Measurements from ENCODE around the gene ZNF532. TPM values are rescaled to one million over a fixed set of nuclear protein-coding genes. Genes with fewer than 3 reads are reported as not detected.
"Not testable (repeated sequence)": the region's sequence is repeated elsewhere in the genome, so short reads cannot be mapped to it uniquely, and the experiment has no call there.

The ZNF532 gene
- total RNA-seq, 1 donor = 42.6 TPM

GRCh38 chr18:59021500-59021899, 156.8 kb downstream of the ZNF532 start:
- TF ChIP-seq CTCF (IDR thresholded peaks at IDR 0.05; ENCODE audit: insufficient read depth, low read length) = no peak
- H3K4me3 ChIP-seq (ENCODE audit: low read depth, low read length) = no peak overlapping the region
- no peak for DNase-seq (ENCODE audit: low read depth)

- H3K4me3 ChIP-seq (ENCODE audit: low read depth, low read length) = no peak overlapping the region
- no peak for TF ChIP-seq CTCF (IDR thresholded peaks at IDR 0.05; ENCODE audit: insufficient read depth, low read length)
- DNase-seq (ENCODE audit: low read depth) = peak; percentile 75
Measured at GRCh38 chr18:59022167-59022945, 157.7 kb downstream of the ZNF532 start.

GRCh38 chr18:59024829-59025228, 160.2 kb downstream of the ZNF532 start:
- TF ChIP-seq CTCF (IDR thresholded peaks at IDR 0.05; ENCODE audit: insufficient read depth, low read length) = no peak
- H3K4me3 ChIP-seq (ENCODE audit: low read depth, low read length) = no peak overlapping the region
- DNase-seq (ENCODE audit: low read depth) = peak; percentile 73

- DNase-seq (ENCODE audit: low read depth); H3K4me3 ChIP-seq (ENCODE audit: low read depth, low read length): not testable (repeated sequence)
Measured at GRCh38 chr18:59025532-59025931, 160.9 kb downstream of the ZNF532 start.

- no peak overlapping the region for H3K4me3 ChIP-seq (ENCODE audit: low read depth, low read length)
- no peak for DNase-seq (ENCODE audit: low read depth)
- TF ChIP-seq CTCF (IDR thresholded peaks at IDR 0.05; ENCODE audit: insufficient read depth, low read length) = no peak
Measured at GRCh38 chr18:59026364-59026763, 161.7 kb downstream of the ZNF532 start.

GRCh38 chr18:59026831-59027410, 162.2 kb downstream of the ZNF532 start:
- DNase-seq (ENCODE audit: low read depth) = peak; percentile 42
- H3K4me3 ChIP-seq (ENCODE audit: low read depth, low read length) = no peak overlapping the region
- TF ChIP-seq CTCF (IDR thresholded peaks at IDR 0.05; ENCODE audit: insufficient read depth, low read length) = no peak

GRCh38 chr18:59029663-59030429, 165.2 kb downstream of the ZNF532 start:
- no peak for TF ChIP-seq CTCF (IDR thresholded peaks at IDR 0.05; ENCODE audit: insufficient read depth, low read length)
- DNase-seq (ENCODE audit: low read depth) = no peak
- no peak overlapping the region for H3K4me3 ChIP-seq (ENCODE audit: low read depth, low read length)
